Activated CD8-positive, alpha-beta T cell treated with anti-CD3 and anti-CD28 coated beads for 36 hours (primary cell): ENCODE measurements around the gene SLC8A1. TPM values are rescaled to one million over a fixed set of nuclear protein-coding genes. Genes with fewer than 3 reads are reported as not detected.

Experiments used
- ATAC-seq: fragments of 200-7000 bp; cut with Tn5 transposase; one replicate; pipeline ENCODE4 v1.10.0; 2021; ENCODE audit warnings: mild to moderate bottlenecking, moderate library complexity
- CTCF ChIA-PET: fragments of 350-600 bp; sonication (Branson Sonifier 250); formaldehyde crosslinking; loops from one replicate; lab custom pipeline; 2021; ENCODE audit warnings: antibody characterized with exemption; lab: Charles Lee
- POLR2A ChIA-PET: fragments of 350-600 bp; sonication (Branson Sonifier 250); formaldehyde crosslinking; loops from one replicate; lab custom pipeline; 2021; ENCODE audit warnings: antibody characterized with exemption; lab: Charles Lee
- DNase-seq: peaks from one replicate; pipeline ENCODE4 v3.0.0-alpha.2; 2020
- H3K27ac Mint-ChIP-seq: one replicate; pipeline ENCODE4 v1.8.0; 2021; ENCODE audit warnings: mild to moderate bottlenecking, mixed read lengths
- H3K27me3 Mint-ChIP-seq: one replicate; pipeline ENCODE4 v1.8.0; 2021; ENCODE audit warnings: mixed read lengths
- H3K36me3 Mint-ChIP-seq: one replicate; pipeline ENCODE4 v1.8.0; 2021; ENCODE audit warnings: low read depth, mixed read lengths
- H3K4me1 Mint-ChIP-seq: one replicate; pipeline ENCODE4 v1.8.0; 2021; ENCODE audit warnings: low read depth, mixed read lengths
- H3K4me3 Mint-ChIP-seq: one replicate; pipeline ENCODE4 v1.8.0; 2021; ENCODE audit warnings: mild to moderate bottlenecking, moderate library complexity, mixed read lengths
- H3K9me3 Mint-ChIP-seq: one replicate; pipeline ENCODE4 v1.8.0; 2021; ENCODE audit warnings: mixed read lengths
- CTCF ChIP-seq: fragments of 200-600 bp; IDR thresholded peaks from one replicate; pipeline ENCODE4 v1.8.0; 2022; ENCODE audit warnings: antibody characterized with exemption, mild to moderate bottlenecking
- intact Hi-C: fragments of 100-400 bp; cut with micrococcal nuclease; formaldehyde crosslinking; loops from one replicate; pipeline ENCODE4 v1.10.0; 2022
- total RNA-seq, 2 experiments: library from RNA; stranded (reverse); gene quantifications; one replicate each; pipeline ENCODE4 v1.2.3, GENCODE V29; 2021

The SLC8A1 gene
- total RNA-seq, 2 experiments from 2014 or later: 0.23 to 0.34 TPM

GRCh38 chr2:40318921-40319320 lies 133.0 kb downstream of the SLC8A1 start:
- DNase-seq (no peak), ATAC-seq (no peak)
- no peaks in the 10 kb centered on the region for H3K4me1 Mint-ChIP-seq
- no peaks in the 10 kb centered on the region for H3K27me3 Mint-ChIP-seq
- H3K27ac Mint-ChIP-seq: no peak overlapping the region
- no peak for TF ChIP-seq CTCF
- peaks cover 3% of the 10 kb centered on the region for H3K9me3 Mint-ChIP-seq
- POLR2A ChIA-PET: no interaction called here
- CTCF ChIA-PET: no interaction called here
- H3K4me3 Mint-ChIP-seq: no peak overlapping the region
- H3K36me3 Mint-ChIP-seq: no peaks in the 10 kb centered on the region
- intact Hi-C loops: no loop called here

GRCh38 chr2:40317761-40318160 lies 134.1 kb downstream of the SLC8A1 start:
- intact Hi-C loops: no loop called here
- no peak for ATAC-seq
- Mint-ChIP-seq H3K4me3 (no peak overlapping the region), H3K9me3 (peaks cover 3% of the 10 kb centered on the region), H3K4me1 (no peaks in the 10 kb centered on the region), H3K27me3 (no peaks in the 10 kb centered on the region), H3K36me3 (no peaks in the 10 kb centered on the region), H3K27ac (no peak overlapping the region)
- TF ChIP-seq CTCF: no peak
- ChIA-PET POLR2A (no interaction called here), CTCF (no interaction called here)
- DNase-seq: no peak

- H3K27ac Mint-ChIP-seq: no peak overlapping the region
- TF ChIP-seq CTCF: no peak
- no peak overlapping the region for H3K4me3 Mint-ChIP-seq
- no peaks in the 10 kb centered on the region for H3K36me3 Mint-ChIP-seq
- intact Hi-C loops: no loop called here
- no peaks in the 10 kb centered on the region for H3K4me1 Mint-ChIP-seq
- H3K27me3 Mint-ChIP-seq: no peaks in the 10 kb centered on the region
- ChIA-PET CTCF (no interaction called here), POLR2A (no interaction called here)
- H3K9me3 Mint-ChIP-seq: peaks cover 3% of the 10 kb centered on the region
- ATAC-seq: no peak
- DNase-seq: no peak
Observed at GRCh38 chr2:40317046-40317445, 134.8 kb downstream of the SLC8A1 start.

- intact Hi-C loops: no loop called here
- no peak for ATAC-seq
- TF ChIP-seq CTCF: no peak
- no peaks in the 10 kb centered on the region for H3K27me3 Mint-ChIP-seq
- DNase-seq: no peak
- H3K4me3 Mint-ChIP-seq: no peak overlapping the region
- no peak overlapping the region for H3K27ac Mint-ChIP-seq
- H3K4me1 Mint-ChIP-seq: no peaks in the 10 kb centered on the region
- no peaks in the 10 kb centered on the region for H3K36me3 Mint-ChIP-seq
- ChIA-PET CTCF (no interaction called here), POLR2A (no interaction called here)
- peaks cover 3% of the 10 kb centered on the region for H3K9me3 Mint-ChIP-seq
Observed at GRCh38 chr2:40316620-40317019, 135.3 kb downstream of the SLC8A1 start.

- Mint-ChIP-seq H3K27me3 (no peaks in the 10 kb centered on the region), H3K36me3 (no peaks in the 10 kb centered on the region), H3K4me1 (no peaks in the 10 kb centered on the region), H3K27ac (no peak overlapping the region), H3K4me3 (no peak overlapping the region), H3K9me3 (peaks cover 3% of the 10 kb centered on the region)
- intact Hi-C loops: no loop called here
- ATAC-seq (no peak), DNase-seq (no peak)
- POLR2A ChIA-PET: no interaction called here
- CTCF ChIA-PET: no interaction called here
- TF ChIP-seq CTCF: no peak
Observed at GRCh38 chr2:40315683-40316082, 136.2 kb downstream of the SLC8A1 start.
